GM12873 (cell line): ENCODE results near the gene NPDC1.

Experiments used
- TF ChIP-seq, protein P1 (sequence below): IDR thresholded peaks from 2 replicates; pipeline ENCODE4 v1.5.1; 2012; ENCODE audit warnings: low read depth, mild to moderate bottlenecking, moderate library complexity, low read length, control low read depth; ENCODE audit not compliant: insufficient read depth; ENCODE audit errors: missing control alignments

NPDC1 gene

DNA sequence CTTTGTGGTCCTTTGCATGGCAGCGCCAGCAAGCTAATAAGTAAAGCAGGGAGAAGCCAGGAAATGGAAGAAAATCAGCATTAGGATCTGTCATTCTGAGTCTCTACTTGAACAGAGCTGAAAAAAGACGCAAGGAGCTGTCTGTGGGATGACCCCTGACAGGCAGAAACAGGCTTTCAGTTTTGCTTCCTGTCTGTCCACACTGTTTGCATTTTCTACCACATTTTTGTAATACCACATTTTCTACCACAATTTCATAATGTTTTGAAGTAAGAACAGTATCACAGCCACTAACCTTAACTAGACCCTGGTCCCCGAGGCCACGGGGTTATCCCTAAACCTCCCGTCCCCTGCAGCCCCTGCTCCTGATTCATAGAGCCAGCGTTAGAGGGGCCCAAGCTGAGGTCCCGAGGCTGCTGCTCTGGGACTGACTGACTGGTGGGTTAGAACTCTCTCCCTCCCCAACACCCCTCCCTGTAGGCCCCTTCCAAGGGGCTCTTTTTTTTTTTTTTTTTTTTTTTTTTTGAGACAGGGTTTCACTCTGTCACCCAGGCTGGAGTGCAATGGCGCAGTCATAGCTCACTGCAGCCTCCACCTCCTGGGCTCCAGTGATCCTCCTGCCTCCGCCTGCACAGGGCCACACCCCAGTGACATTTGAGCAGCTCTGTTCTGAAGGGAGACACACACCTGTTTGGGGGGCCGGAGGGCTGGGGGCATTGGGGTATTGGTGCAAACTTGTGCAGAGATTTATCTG is 45.6 kb downstream of the NPDC1 start:
- TF ChIP-seq, protein P1, sequence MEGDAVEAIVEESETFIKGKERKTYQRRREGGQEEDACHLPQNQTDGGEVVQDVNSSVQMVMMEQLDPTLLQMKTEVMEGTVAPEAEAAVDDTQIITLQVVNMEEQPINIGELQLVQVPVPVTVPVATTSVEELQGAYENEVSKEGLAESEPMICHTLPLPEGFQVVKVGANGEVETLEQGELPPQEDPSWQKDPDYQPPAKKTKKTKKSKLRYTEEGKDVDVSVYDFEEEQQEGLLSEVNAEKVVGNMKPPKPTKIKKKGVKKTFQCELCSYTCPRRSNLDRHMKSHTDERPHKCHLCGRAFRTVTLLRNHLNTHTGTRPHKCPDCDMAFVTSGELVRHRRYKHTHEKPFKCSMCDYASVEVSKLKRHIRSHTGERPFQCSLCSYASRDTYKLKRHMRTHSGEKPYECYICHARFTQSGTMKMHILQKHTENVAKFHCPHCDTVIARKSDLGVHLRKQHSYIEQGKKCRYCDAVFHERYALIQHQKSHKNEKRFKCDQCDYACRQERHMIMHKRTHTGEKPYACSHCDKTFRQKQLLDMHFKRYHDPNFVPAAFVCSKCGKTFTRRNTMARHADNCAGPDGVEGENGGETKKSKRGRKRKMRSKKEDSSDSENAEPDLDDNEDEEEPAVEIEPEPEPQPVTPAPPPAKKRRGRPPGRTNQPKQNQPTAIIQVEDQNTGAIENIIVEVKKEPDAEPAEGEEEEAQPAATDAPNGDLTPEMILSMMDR = no peak

DNA sequence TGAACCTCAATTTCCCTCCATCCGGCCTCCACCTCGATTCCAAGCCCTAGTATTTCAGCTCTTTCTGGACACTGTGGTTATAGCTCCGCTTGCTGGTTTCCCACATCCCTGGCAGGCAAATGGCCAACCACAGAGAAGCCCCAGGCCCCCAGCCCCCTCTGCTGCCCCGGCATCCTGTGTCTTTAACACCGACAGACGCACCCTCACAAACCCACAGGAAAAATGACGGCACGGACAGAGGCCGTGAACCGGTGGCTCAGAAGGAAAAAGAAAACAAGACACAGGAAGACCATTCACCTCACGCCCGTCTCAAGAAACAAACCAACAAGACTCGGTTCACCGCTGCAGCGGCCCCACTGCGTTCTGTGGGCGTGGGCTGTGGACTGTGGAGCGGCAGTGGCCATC is 48.1 kb downstream of the NPDC1 start:
- TF ChIP-seq, protein P1 = no peak

DNA sequence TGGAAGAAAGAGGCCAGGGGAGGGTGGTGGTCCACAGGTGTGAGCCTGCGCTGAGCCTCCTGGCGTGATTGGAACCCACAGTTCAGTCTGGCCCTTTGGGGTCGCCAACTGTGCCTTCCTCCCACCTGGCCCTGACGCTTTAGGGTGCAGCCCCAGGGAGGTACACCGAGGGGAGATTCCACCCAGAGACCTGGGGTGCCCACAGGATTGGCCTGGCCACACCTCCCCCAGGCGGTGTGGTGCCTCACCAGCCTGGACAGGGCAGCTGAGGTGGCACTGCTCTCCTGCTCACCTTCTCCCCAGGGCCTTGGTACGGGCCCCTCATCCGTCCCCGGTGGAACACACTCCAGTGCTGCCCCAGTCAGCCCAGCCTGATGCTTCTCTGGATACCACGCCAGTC is 48.6 kb downstream of the NPDC1 start:
- TF ChIP-seq, protein P1 = no peak

DNA sequence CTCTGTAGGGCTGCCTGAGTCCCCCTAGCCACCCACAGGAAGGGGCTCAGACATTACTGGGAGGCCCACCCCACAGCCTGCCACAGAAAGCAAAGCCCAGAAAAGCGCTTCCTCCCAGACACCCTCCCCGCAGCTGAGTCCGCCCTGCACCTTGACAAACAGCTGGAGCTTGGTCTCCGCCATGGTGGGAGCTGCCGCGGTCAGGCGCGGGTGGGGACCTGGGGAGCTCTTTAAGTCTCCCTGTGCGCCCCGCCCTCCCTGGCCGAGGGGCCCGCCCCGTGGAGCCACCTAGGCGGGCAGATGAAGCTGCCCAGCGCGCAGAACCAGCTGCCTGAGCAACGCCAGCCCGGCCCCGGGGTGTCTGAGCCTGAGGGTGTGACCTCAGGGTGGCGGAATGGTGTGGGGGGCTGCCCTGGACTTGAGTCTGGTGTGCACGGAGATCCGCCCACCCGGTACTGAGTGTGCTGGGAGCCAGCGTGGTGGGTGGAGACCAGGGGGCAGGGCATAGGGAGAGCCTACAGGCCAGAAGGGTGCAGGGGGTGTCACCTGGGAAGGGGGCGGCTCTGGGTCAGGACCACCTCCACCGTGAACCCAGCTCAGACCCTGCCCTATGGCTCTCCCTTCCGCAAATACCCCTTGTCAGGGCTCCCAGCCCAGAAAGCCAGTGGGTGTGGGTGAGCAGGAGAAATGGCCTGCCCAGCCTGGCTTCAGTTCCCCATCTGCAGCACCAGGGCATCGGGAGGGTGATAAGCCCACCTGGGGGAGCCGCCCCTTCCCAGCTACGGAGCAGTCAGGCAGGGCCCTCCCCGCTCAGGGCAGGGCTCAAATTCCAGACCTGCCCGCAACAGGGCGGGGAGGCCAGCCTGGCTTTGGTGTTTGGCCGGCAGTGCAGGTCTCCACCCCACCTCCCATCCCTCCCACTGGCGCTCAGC is 49.4 kb downstream of the NPDC1 start, which contains the start of gene CLIC3:
Gene CLIC3 (minus strand): TSS at position 208 of the 932 bp plus-strand sequence. CDS start 25 bp downstream, at position 183.
- TF ChIP-seq, protein P1 = no peak

DNA sequence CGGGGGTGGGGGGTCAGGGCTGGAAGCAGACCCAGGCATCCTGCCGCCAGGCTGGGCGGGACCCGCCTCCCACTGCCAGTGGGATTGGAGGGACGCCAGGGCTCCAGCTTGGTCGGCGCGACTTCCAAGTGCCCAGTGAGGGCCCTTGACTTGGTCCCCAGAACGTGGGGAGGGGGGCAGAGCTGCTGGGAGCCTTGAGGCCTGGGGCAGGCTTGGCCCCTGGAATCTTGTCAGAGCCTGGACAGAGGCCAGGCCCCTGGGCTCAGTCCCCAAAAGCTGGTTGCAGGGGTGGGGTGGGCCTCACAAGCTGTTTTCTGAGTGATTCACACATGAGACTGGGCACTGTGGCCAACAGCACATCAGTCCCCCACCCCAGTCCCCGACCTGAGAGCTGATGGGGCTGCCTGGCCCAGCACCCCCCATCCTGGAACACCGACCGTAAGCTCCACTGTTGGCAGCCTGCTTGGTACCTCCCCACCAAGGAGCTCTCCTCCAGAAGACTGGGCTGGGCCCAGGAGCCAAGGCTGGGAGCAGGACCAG is 50.1 kb downstream of the NPDC1 start:
- TF ChIP-seq, protein P1 = no peak

DNA sequence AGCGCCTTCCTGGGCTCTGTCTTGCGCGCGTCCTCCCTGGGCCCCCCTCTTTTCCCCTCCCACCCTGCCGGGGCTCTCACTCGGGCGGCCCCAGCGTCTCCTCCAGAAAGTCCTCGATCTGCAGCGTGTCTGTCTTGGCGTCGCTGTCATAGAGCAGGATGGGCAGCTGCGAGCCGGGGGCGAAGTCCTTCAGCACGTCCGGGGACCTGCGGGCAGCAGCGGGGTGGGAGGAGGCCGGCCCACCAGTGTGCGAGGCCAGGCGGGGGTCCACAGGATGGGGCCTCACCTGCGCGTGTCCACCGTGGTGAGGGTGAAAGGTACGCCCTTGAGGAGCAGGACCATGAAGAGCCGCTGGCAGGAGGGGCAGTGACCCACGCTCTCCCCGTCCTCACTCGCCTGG is 50.6 kb downstream of the NPDC1 start:
- TF ChIP-seq, protein P1 = no peak

DNA sequence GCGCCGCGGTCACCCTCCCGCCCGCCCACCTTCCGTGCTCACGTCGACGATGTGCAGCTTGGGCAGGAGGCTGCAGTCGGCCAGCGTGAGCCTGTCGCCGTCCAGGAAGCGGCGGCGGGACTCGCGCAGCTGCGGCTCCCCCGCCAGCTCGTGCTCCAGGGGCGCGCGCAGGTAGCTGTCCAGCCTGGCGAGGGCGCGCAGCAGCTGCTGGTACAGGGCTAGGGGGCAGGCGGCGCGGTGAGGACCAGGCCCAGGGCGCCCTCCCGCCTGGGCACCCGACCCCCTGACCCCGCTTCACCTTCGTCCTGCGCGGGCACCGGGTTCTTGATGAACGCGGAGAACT is 51.1 kb downstream of the NPDC1 start:
- TF ChIP-seq, protein P1 = no peak
